Stimulated activated memory B cell treated with anti-CD40 and anti-IgM and Interleukin-4, amounts not matched to agents 10 μg/mL and 1 μg/mL and 100 μg/mL, for 72 hours (primary cell): ENCODE measurements around the gene HOXC6.

ENCODE experiments used
- ATAC-seq: fragments of 150-1000 bp; cut with Tn5 transposase; 2 replicates; pipeline ENCODE4 v1.10.0; 2021
- H3K27ac Mint-ChIP-seq: one replicate; pipeline ENCODE4 v1.8.0; 2022; ENCODE audit warnings: mild to moderate bottlenecking, mixed read lengths
- H3K27me3 Mint-ChIP-seq: one replicate; pipeline ENCODE4 v1.8.0; 2022; ENCODE audit warnings: mixed read lengths
- H3K36me3 Mint-ChIP-seq: one replicate; pipeline ENCODE4 v1.8.0; 2022; ENCODE audit warnings: mixed read lengths
- H3K4me1 Mint-ChIP-seq: one replicate; pipeline ENCODE4 v1.8.0; 2022; ENCODE audit warnings: mixed read lengths
- H3K4me3 Mint-ChIP-seq: one replicate; pipeline ENCODE4 v1.8.0; 2022; ENCODE audit warnings: mild to moderate bottlenecking, moderate library complexity, mixed read lengths
- H3K9me3 Mint-ChIP-seq: one replicate; pipeline ENCODE4 v1.8.0; 2022; ENCODE audit warnings: mixed read lengths

The HOXC6 gene

DNA sequence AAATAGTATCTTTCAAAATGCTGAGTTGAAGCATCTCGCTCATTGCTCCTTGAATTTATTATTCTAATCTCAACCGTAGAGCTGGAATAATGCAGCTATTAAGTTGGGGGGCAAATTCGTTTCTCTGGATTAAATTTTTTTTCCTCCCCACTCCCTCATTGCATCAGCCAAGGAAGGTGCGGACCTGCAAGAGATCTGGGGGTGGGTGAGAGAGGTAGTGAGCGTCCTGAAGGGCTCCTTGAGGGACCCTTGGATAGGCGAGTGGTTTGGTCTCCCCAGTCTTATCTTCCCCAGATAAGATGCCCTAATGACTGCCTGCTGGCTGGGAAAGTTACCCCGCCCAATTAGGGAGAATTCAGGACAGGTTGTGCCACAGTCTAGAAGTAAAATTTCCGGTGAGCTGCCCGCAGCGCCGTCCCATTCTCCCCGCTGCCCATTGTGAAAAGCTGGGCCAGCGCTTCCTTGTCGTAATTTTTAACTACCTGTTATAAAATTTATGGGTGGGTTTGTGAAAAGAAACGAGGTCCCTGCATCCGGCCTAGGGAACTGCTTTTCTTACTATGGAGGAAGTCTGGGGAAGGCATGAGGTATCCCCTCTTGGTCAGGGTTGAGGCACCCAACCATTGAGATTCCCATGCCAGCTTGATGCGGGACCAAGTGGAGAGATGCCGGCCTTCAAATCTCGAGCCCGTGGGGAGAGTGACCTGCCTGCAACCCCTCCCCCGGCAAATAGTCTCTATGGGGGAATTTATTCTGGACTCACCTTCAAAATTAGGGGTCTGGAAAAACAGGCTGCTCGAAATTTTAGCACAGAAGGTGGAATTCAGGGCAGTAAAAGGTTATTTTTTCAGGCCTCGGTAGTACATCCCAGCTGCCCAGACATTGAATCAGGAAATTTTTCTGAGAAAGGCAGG, 13.0 kb upstream of the HOXC6 start:
- Mint-ChIP-seq H3K27me3 (peaks cover 77% of the 10 kb centered on the region), H3K9me3 (no peaks in the 10 kb centered on the region), H3K4me3 (no peak overlapping the region), H3K4me1 (peaks cover 23% of the 10 kb centered on the region), H3K27ac (no peak overlapping the region), H3K36me3 (no peaks in the 10 kb centered on the region)
- no peak for ATAC-seq

DNA sequence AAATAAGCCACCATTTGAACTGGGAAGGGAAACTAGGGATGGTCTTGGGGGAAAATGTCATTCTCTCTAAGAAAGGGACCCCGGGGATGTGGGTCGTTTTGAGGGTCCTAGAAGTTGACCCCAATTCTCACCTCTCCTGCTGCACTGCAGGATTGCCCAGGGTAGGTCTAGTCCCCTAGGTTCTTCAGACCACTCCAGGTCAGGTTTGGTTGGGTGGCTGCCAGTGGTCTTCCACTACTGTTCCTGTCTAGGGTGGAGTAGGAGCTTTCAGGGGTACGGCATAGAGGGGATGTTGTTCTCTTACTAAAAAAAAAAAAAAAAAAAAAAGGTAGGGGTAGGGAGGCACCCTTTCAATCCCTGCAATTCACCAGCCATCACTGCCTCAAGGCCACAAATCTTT, 12.2 kb upstream of the HOXC6 start:
- H3K9me3 Mint-ChIP-seq: no peaks in the 10 kb centered on the region
- no peak overlapping the region for H3K4me3 Mint-ChIP-seq
- no peak overlapping the region for H3K27ac Mint-ChIP-seq
- H3K36me3 Mint-ChIP-seq: no peaks in the 10 kb centered on the region
- peaks cover 20% of the 10 kb centered on the region for H3K4me1 Mint-ChIP-seq
- H3K27me3 Mint-ChIP-seq: peaks cover 76% of the 10 kb centered on the region
- no peak for ATAC-seq

DNA sequence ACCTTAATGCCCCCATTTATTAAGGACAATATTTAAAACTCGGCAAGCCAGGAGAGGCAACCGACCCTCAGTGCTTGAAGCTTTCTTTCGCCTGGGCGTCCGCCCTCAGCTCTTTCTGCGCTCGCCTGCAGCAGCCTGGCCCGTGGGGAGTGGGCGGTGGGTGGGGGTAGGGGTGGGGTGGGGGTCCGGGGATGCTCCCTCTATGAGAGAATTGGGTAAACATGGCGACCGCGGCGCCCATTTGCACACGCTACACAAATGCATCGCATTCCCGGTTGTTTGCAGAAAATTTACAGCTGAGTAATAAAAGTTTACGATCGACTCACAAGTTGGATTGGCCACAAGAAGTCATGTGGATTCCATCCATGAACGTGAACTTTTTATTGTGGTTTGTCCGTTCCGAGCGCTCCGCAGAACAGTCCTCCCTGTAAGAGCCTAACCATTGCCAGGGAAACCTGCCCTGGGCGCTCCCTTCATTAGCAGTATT, 11.7 kb upstream of the HOXC6 start:
- no peaks in the 10 kb centered on the region for H3K9me3 Mint-ChIP-seq
- H3K27me3 Mint-ChIP-seq: peaks cover 76% of the 10 kb centered on the region
- no peak for ATAC-seq
- H3K4me3 Mint-ChIP-seq: no peak overlapping the region
- H3K27ac Mint-ChIP-seq: no peak overlapping the region
- no peaks in the 10 kb centered on the region for H3K36me3 Mint-ChIP-seq
- peaks cover 21% of the 10 kb centered on the region for H3K4me1 Mint-ChIP-seq

DNA sequence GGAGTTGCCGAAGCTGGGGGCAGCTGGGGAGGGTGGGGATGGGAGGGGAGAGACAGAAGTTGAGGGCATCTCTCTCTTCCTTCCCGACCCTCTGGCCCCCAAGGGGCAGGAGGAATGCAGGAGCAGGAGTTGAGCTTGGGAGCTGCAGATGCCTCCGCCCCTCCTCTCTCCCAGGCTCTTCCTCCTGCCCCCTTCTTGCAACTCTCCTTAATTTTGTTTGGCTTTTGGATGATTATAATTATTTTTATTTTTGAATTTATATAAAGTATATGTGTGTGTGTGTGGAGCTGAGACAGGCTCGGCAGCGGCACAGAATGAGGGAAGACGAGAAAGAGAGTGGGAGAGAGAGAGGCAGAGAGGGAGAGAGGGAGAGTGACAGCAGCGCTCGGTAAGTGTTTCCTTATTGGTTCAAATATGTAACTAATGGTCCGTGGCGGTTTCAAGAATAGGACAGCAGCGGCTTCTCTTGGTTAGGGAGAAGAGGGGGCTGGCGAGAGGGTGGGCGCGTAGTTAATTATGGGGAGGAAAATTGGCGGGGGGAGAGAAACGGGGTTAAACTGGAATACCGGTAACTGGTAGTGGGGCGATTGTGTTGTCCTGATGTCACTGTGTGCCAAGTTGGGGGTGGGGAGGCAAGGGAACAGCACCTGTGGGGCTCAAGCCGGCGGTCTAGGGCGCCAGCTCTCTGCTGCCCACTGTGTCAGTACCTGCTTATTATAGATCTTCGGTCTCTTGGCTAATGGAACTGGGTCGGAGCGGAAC, 11.0 kb upstream of the HOXC6 start:
- no peaks in the 10 kb centered on the region for H3K36me3 Mint-ChIP-seq
- no peaks in the 10 kb centered on the region for H3K9me3 Mint-ChIP-seq
- peaks cover 26% of the 10 kb centered on the region for H3K4me1 Mint-ChIP-seq
- ATAC-seq: peak; percentile 59
- peaks cover 76% of the 10 kb centered on the region for H3K27me3 Mint-ChIP-seq
- H3K27ac Mint-ChIP-seq: peak overlapping the region; percentile 83
- peak overlapping the region; percentile 82 for H3K4me3 Mint-ChIP-seq

DNA sequence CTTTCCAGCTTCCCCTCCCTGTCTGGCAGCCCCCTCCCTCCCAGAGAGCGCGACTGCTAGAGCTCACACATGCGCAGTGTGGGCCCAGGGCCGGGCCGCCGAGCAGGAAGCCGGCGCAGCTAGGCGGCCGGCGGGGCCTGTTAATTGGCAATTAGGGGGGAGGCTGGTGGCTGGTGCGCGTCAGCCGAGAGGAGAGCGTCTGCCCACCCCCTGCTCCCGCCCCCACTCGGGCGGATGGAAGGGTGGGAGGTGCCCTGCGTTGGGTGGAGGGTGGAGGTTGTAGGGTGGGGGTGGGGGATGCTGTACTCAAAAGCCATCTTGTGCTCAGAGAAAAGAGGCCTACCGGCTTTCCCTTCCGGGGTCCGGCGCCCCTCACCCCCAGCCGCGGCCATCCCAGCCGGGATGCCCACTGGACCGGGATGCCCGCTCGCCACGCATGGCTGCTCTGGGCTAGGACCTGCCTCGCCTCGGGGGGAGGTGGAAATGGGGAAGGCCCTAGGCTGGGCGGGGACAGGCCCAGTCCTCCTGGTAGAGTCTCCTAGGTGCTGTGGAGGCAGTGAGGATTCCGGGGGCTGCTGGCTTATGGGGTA, 10.3 kb upstream of the HOXC6 start:
- H3K4me3 Mint-ChIP-seq: peak overlapping the region; percentile 82
- H3K27ac Mint-ChIP-seq: peak overlapping the region; percentile 83

DNA sequence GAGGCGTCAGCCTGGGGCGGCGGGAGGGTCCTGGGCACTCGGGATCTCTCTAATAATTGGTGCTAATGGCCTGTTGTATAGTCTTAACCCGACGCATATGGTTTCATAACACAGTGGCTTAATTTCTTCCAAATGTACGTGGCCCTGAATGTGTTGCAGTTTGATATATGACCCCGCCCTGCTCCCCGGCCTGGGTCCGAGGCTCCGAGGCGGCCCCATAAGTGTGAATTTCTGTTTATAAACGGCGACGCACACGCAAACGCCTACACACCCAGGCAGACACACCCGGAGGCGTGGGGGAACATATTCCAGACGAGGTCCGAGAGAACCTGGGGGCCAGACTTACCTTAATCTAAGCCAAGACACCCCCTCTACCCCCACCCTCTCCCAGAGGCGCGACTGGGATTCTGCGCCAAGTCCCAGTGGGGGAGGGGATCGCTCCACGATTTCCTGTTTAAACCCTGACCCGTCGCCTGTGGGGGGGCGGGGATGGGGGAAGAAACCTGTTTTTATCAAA, 9.7 kb upstream of the HOXC6 start:
- no peak for ATAC-seq
- Mint-ChIP-seq H3K4me3 (peak overlapping the region; percentile 82), H3K27ac (peak overlapping the region; percentile 83), H3K4me1 (peaks cover 26% of the 10 kb centered on the region), H3K36me3 (no peaks in the 10 kb centered on the region), H3K27me3 (peaks cover 76% of the 10 kb centered on the region), H3K9me3 (no peaks in the 10 kb centered on the region)

More for the DNA sequence above, 10.3 kb upstream of the HOXC6 start:
- Mint-ChIP-seq H3K4me1 (peaks cover 26% of the 10 kb centered on the region), H3K9me3 (no peaks in the 10 kb centered on the region), H3K36me3 (no peaks in the 10 kb centered on the region), H3K27me3 (peaks cover 76% of the 10 kb centered on the region)
- ATAC-seq: peak; percentile 90

DNA sequence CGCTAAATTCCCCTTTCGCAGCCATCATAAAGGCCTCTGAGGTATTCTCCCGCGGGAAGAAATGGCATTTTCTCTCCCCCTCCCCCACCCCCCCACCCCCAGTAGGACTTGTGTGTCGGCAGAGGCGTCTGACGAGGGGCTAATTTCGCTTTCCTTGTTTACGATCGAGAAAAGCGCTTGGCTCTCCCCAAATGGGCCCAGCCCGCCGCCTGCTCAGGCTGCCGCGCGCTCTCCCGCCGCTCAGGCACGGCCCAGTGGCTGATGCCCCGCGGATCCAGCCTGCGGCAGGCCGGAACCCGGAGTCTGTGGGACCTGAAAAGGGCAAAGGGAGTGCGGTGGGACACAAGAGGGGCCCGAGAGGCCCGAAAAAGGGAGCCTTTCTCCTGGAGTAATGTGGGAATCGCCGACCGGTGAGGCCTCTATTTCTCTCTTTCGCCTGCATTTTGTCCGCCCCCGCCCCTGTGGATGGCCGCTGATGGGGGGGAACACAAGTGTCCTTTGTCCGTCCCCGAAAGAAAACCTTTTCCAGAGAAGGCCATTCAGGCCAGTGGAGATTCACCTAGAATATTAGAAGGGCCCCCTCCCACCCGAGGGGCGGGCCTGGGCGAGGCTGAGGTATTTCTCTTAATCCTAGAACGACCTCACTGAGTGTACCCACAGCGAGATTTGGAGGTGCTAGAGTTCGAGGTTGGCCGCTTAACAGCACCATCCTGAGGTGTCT, 9.0 kb upstream of the HOXC6 start:
- Mint-ChIP-seq H3K9me3 (no peaks in the 10 kb centered on the region), H3K4me3 (no peak overlapping the region), H3K4me1 (peaks cover 26% of the 10 kb centered on the region), H3K27me3 (peaks cover 76% of the 10 kb centered on the region), H3K27ac (no peak overlapping the region), H3K36me3 (no peaks in the 10 kb centered on the region)
- ATAC-seq: no peak

DNA sequence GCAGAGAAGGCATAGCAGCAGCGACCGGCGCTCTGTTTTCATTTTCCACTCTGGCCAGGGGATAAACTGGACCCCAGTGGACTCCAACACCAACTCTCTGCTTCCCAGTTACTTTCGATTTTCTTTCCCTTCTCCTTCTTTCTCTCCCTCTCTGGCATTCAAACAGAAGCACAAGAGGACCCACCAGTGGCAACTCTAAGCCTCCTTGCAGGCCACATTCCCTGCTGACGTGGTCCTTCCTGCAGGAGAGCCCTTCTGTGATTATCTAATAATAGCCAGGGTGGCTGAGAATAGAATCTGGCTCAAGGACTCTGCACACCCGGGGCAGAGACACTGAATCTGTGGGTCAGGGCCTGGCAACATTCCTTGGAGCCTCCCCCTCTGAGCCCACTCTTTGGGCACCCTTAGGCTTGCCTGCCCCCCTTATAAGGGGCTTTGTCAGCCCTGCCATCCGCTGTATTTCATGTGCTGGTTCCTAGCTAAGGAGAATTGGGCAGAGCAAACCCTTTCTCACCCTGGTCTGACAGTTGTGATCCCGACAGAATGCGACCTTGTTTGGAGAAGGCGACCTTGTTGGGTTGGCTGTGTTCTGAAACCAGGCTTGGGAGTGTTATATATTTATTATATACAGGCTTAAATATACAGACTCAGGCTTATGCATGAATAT, 8.2 kb upstream of the HOXC6 start:
- Mint-ChIP-seq H3K4me1 (peaks cover 26% of the 10 kb centered on the region), H3K27me3 (peaks cover 72% of the 10 kb centered on the region), H3K9me3 (no peaks in the 10 kb centered on the region), H3K4me3 (no peak overlapping the region), H3K27ac (no peak overlapping the region), H3K36me3 (no peaks in the 10 kb centered on the region)
- ATAC-seq: no peak

DNA sequence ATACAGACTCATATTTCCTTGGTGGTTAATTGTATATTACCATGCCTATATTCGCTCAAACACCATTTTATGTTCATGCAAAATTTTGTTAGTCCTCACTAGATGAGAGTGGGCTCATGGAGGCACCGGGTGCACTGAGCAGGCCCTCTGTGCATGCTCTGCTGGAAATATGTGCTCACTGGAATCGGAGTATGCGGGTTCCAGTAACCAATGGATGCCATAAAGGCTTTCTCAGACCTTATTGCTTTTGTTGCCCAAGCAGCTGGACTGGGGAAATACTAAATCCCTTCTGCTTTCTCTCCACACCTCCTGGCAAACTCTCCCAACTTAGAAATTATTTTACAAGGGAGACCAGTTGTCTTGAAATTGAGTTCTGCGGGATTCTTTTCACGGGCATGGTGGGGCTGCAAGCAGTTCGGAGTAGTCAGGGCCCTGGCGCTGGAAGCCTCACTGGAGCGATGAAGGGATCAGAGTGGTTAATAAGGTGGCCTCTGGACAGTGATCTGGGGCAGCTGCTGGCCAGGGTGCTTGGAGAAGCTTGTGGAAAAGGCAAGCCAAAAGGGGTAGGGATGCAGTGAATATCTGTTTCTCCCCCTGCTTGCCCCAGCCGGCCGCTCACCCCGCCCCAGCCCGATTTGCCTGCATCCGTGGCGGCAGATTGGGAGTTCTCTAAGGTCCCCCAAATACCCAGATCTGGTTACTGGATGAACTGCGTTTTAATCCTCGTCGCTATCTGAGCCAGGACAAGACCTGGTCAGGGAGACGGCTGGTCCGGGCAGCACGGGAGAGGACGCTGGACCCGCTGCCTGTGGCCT, 7.4 kb upstream of the HOXC6 start:
- no peaks in the 10 kb centered on the region for H3K36me3 Mint-ChIP-seq

DNA sequence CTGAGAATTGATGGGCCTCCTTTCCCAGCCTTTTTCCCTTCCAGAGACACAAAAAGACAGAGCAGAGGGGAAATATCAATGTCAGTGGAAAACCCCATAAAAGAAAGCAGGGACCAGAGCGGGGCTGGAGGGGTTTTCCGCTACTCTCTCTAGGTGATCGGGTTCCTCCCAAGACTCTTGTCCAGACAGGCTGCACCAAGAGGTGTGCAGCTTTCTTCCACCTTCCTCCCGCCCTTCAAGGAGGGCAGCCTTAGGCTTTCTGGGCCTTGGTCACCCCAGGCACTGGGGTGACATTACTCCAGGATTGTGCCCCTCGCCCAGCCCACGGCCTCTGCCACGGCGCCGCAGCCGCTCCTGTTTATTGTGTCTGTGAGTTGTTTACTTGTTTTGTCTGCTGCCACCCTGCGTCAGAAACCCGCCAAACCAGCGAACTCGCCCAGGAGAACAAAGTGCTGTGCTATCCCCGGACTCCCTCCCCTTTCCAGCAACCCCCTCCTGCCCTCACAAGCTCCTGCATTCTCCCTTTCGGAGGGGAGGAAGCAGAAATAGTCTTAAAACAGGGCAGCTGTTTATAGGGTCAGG, 6.7 kb upstream of the HOXC6 start:
- peaks cover 33% of the 10 kb centered on the region for H3K4me1 Mint-ChIP-seq
- peak overlapping the region; percentile 71 for H3K4me3 Mint-ChIP-seq
- H3K36me3 Mint-ChIP-seq: no peaks in the 10 kb centered on the region
- H3K27ac Mint-ChIP-seq: peak overlapping the region; percentile 46
- H3K27me3 Mint-ChIP-seq: peaks cover 79% of the 10 kb centered on the region
- no peaks in the 10 kb centered on the region for H3K9me3 Mint-ChIP-seq
- ATAC-seq: no peak

More for the DNA sequence above, 7.4 kb upstream of the HOXC6 start:
- H3K9me3 Mint-ChIP-seq: no peaks in the 10 kb centered on the region
- H3K4me3 Mint-ChIP-seq: no peak overlapping the region
- H3K27me3 Mint-ChIP-seq: peaks cover 72% of the 10 kb centered on the region
- peaks cover 28% of the 10 kb centered on the region for H3K4me1 Mint-ChIP-seq
- peak overlapping the region; percentile 46 for H3K27ac Mint-ChIP-seq
- no peak for ATAC-seq

DNA sequence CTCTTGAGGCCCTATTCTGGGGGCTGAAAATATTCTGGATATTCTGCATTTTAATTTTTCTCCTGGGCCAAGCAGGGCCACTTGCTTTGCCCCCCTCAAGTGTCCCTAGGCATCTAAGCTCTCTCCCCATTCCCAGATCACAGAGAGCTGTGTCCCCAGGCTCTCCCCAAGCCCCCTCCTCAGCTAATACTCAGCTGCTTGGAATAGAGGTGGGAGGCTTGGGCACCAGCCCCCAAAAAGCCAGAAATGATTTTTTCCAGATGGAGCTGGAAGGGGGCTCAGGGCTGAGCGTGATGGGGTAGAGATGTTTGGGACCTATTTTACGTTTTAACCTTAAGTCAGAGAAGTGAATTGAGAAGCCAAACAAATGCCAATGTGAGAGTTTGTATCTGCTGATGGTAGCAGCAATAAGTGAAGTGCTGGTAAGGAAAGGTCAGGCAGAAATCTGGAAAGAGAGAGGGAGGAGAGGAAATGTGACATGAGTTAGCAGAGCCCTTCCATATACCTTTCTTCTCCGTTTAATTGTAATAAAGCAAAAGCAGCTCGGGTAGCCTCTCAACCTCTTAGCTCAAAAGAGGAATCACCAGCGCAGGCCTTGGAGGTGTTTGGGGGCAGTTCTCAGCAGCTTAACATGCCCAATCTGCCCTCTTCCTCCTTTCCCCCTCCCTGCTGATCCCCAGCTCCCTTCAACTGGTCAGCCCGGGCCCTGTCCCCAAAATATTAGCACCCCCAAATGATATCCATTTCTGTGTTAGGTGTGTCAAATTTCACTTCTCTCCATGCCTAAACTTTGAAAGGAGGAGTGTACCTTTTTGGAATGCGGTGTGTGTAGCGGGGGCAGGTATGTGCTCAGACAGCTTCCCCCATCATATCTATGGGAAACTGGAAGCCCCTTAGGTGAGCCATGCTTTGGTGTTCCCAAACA, 5.0 kb upstream of the HOXC6 start:
- Mint-ChIP-seq H3K36me3 (no peaks in the 10 kb centered on the region), H3K27ac (no peak overlapping the region), H3K4me1 (peaks cover 30% of the 10 kb centered on the region), H3K4me3 (no peak overlapping the region), H3K27me3 (peaks cover 84% of the 10 kb centered on the region), H3K9me3 (no peaks in the 10 kb centered on the region)
- ATAC-seq: no peak

DNA sequence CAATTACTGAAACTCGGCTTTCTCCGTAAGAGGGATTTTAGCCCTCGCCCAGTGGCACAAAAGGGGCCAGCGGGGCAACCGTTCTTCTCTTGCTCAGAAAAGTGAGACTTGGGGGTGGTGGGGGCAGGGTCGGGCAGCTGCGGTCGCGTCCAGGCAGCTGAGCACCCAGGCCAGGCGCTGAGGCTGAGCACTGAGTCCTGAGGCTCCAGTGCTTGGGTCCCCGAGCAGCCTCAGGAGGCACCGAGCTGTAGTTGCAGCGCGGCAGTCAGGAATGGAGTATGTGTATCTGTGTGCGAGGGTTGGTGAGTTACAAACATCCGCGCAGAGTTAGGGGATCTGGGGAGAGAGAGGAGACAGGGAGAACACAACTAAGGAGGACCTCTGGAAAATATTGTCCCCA, 4.1 kb upstream of the HOXC6 start:
- Mint-ChIP-seq H3K4me3 (no peak overlapping the region), H3K4me1 (peaks cover 28% of the 10 kb centered on the region), H3K9me3 (no peaks in the 10 kb centered on the region), H3K27me3 (peaks cover 92% of the 10 kb centered on the region), H3K36me3 (no peaks in the 10 kb centered on the region), H3K27ac (no peak overlapping the region)
- ATAC-seq: no peak
